Right atrium auricular region (tissue), 2 donors: Measurements from ENCODE around the gene ALX4. TPM values are rescaled to one million over a fixed set of nuclear protein-coding genes. Genes with fewer than 3 reads are reported as not detected.

Experiments used
- DNase-seq: peaks from one replicate; pipeline ENCODE4 v3.0.0-alpha.2; 2019; ENCODE audit warnings: low spot score
- H3K27ac ChIP-seq, 2 donors: fragments of 200-600 bp; sonication (generic); 1 replicate in 1 of 2; 2 replicates in 1 of 2; pipeline ENCODE4 v1.5.1; 2016 to 2019
- H3K27me3 ChIP-seq, 2 donors: fragments of 200-600 bp; sonication (generic); one replicate each; pipeline versions ENCODE4 v1.5.1 to v1.6.0; 2017 to 2019
- H3K36me3 ChIP-seq: fragments of 200-600 bp; sonication (generic); one replicate; pipeline ENCODE4 v1.5.1; 2016
- H3K4me1 ChIP-seq, 2 donors: fragments of 200-600 bp; sonication (generic); one replicate each; pipeline versions ENCODE4 v1.5.1 to v1.6.0; 2017 to 2019
- H3K4me3 ChIP-seq, 2 donors: fragments of 200-600 bp; sonication (generic); 1 replicate in 1 of 2; 2 replicates in 1 of 2; pipeline ENCODE4 v1.5.1; 2017 to 2019; ENCODE audit warnings: mild to moderate bottlenecking in 1 of 2, moderate library complexity in 1 of 2
- H3K9me3 ChIP-seq, 2 donors: fragments of 200-600 bp; sonication (generic); one replicate each; pipeline ENCODE4 v1.5.1; 2019
- CTCF ChIP-seq, 2 donors: fragments of 200-600 bp; sonication (generic); IDR thresholded peaks; one replicate each; pipeline ENCODE4 v1.5.1; 2019; ENCODE audit warnings: antibody characterized with exemption in 2 of 2
- total RNA-seq, 2 donors: library from RNA; depleted of rRNA; stranded (reverse); fragments of >200 nt; gene quantifications; one replicate each; pipeline ENCODE4 v1.1.0, GENCODE V29; 2016

Gene ALX4
- total RNA-seq, 2 donors from 2014 or later: 0.07 TPM; not detected in 1

- TF ChIP-seq CTCF (IDR thresholded peaks at IDR 0.05): no peak
- H3K27me3 ChIP-seq: peaks cover 59 to 72% of the 10 kb centered on the region in 2 donors
- peaks cover 0 to 40% of the 10 kb centered on the region in 2 donors for H3K4me1 ChIP-seq
- peak overlapping the region in 1 of 2 donors; percentile 46 for H3K4me3 ChIP-seq
- DNase-seq: no peak
- H3K9me3 ChIP-seq: no peaks in the 10 kb centered on the region
- no peaks in the 10 kb centered on the region for H3K36me3 ChIP-seq
- H3K27ac ChIP-seq: no peak overlapping the region
These were observed 939 bp downstream of the ALX4 start for GRCh38 chr11:44308923-44309477.

GRCh38 chr11:44308256-44308922 lies 1.6 kb downstream of the ALX4 start:
- no peak for DNase-seq
- Histone ChIP-seq H3K4me1 (peaks cover 0 to 41% of the 10 kb centered on the region in 2 donors), H3K27me3 (peaks cover 58 to 72% of the 10 kb centered on the region in 2 donors), H3K36me3 (no peaks in the 10 kb centered on the region), H3K27ac (no peak overlapping the region), H3K9me3 (no peaks in the 10 kb centered on the region), H3K4me3 (peak overlapping the region in 1 of 2 donors; percentile 46)
- TF ChIP-seq CTCF (IDR thresholded peaks at IDR 0.05): no peak

- H3K36me3 ChIP-seq: no peaks in the 10 kb centered on the region
- DNase-seq: no peak
- peaks cover 0 to 41% of the 10 kb centered on the region in 2 donors for H3K4me1 ChIP-seq
- no peak overlapping the region for H3K4me3 ChIP-seq
- TF ChIP-seq CTCF (IDR thresholded peaks at IDR 0.05): no peak
- no peaks in the 10 kb centered on the region for H3K9me3 ChIP-seq
- peaks cover 55 to 69% of the 10 kb centered on the region in 2 donors for H3K27me3 ChIP-seq
- no peak overlapping the region for H3K27ac ChIP-seq
These were observed 2.4 kb downstream of the ALX4 start for GRCh38 chr11:44307340-44308099.

GRCh38 chr11:44306918-44307244 lies 3.1 kb downstream of the ALX4 start:
- no peaks in the 10 kb centered on the region for H3K9me3 ChIP-seq
- H3K27me3 ChIP-seq: peaks cover 49 to 62% of the 10 kb centered on the region in 2 donors
- no peak overlapping the region for H3K4me3 ChIP-seq
- TF ChIP-seq CTCF (IDR thresholded peaks at IDR 0.05): no peak
- peaks cover 0 to 41% of the 10 kb centered on the region in 2 donors for H3K4me1 ChIP-seq
- no peak for DNase-seq
- H3K27ac ChIP-seq: no peak overlapping the region
- H3K36me3 ChIP-seq: no peaks in the 10 kb centered on the region

- no peak overlapping the region for H3K27ac ChIP-seq
- H3K4me1 ChIP-seq: peaks cover 0 to 41% of the 10 kb centered on the region in 2 donors
- H3K9me3 ChIP-seq: no peaks in the 10 kb centered on the region
- TF ChIP-seq CTCF (IDR thresholded peaks at IDR 0.05): no peak
- no peak for DNase-seq
- peak overlapping the region; percentile 31 to 49 for H3K4me3 ChIP-seq
- H3K36me3 ChIP-seq: no peaks in the 10 kb centered on the region
- peaks cover 43 to 58% of the 10 kb centered on the region in 2 donors for H3K27me3 ChIP-seq
These were observed 3.7 kb downstream of the ALX4 start for GRCh38 chr11:44306052-44306917.
